Smooth muscle cell (in vitro differentiated cells): ENCODE results near the gene DIAPH1. TPM values are rescaled to one million over a fixed set of nuclear protein-coding genes. Genes with fewer than 3 reads are reported as not detected.
A peak's percentile ranks its signal among the peaks of the same experiment; 100 is the strongest.

Experiments
- DNase-seq: peaks from one replicate; lab custom pipeline; 2025; ENCODE audit not compliant: unreplicated experiment; lab: John Stamatoyannopoulos, UW
- H2AFZ ChIP-seq: fragments of 200-600 bp; sonication (generic); 2 replicates; pipeline ENCODE4 v1.6.0; 2016; ENCODE audit warnings: antibody characterized with exemption, low read depth, mild to moderate bottlenecking
- H3F3A ChIP-seq: fragments of 200-600 bp; sonication (generic); 2 replicates; pipeline ENCODE4 v1.6.0; 2017; ENCODE audit warnings: antibody characterized with exemption, low read depth
- H3K27ac ChIP-seq: fragments of 200-600 bp; sonication (generic); 2 replicates; pipeline ENCODE4 v1.5.1; 2016; ENCODE audit warnings: low read depth, mild to moderate bottlenecking
- H3K27me3 ChIP-seq: fragments of 200-600 bp; sonication (generic); 2 replicates; pipeline ENCODE4 v1.6.1; 2016; ENCODE audit warnings: low read depth, mild to moderate bottlenecking
- H3K36me3 ChIP-seq: fragments of 200-600 bp; sonication (generic); 2 replicates; pipeline ENCODE4 v1.5.1; 2016; ENCODE audit warnings: low read depth
- H3K4me1 ChIP-seq: fragments of 200-600 bp; sonication (generic); 2 replicates; pipeline ENCODE4 v1.5.1; 2016; ENCODE audit warnings: low read depth
- H3K4me2 ChIP-seq: fragments of 200-600 bp; sonication (generic); 2 replicates; pipeline ENCODE4 v1.6.0; 2016; ENCODE audit warnings: mild to moderate bottlenecking
- H3K4me3 ChIP-seq: fragments of 200-600 bp; sonication (generic); 2 replicates; pipeline ENCODE4 v1.5.1; 2016; ENCODE audit warnings: mild to moderate bottlenecking
- H3K79me2 ChIP-seq: fragments of 200-600 bp; sonication (generic); 2 replicates; pipeline ENCODE4 v1.6.0; 2016; ENCODE audit warnings: low read depth, mild to moderate bottlenecking
- H3K9ac ChIP-seq: fragments of 200-600 bp; sonication (generic); 2 replicates; pipeline ENCODE4 v1.6.0; 2016; ENCODE audit warnings: low read depth
- H3K9me3 ChIP-seq: fragments of 200-600 bp; sonication (generic); replicated peaks from 2 replicates; pipeline ENCODE4 v1.5.1; 2016; ENCODE audit warnings: low read depth
- H4K20me1 ChIP-seq: fragments of 200-600 bp; sonication (generic); 2 replicates; pipeline ENCODE4 v1.6.0; 2016; ENCODE audit warnings: low read depth
- CTCF ChIP-seq: fragments of 200-600 bp; sonication (generic); IDR thresholded peaks from 2 replicates; pipeline ENCODE4 v1.5.1; 2017; ENCODE audit warnings: borderline replicate concordance, mild to moderate bottlenecking, antibody characterized with exemption; ENCODE audit not compliant: insufficient read depth, poor library complexity, severe bottlenecking
- WGBS: methylation state at CpG from one replicate; pipeline ENCODE4 v1.1.7; 2016; ENCODE audit warnings: low lambda C conversion rate; 5-methylcytosine and 5-hydroxymethylcytosine counted together
- polyA plus RNA-seq: library from polyadenylated mRNA; unstranded; fragments of >200 nt; fragmentation: Nextera tagmentation; extraction: Ambion mirVana; gene quantifications from 2 replicates; pipeline ENCODE4 v1.2.1, GENCODE V29; 2016
- total RNA-seq: library from RNA; depleted of rRNA; stranded (reverse); fragments of >200 nt; gene quantifications from 2 replicates; pipeline ENCODE4 v1.2.3, GENCODE V29; 2014

The DIAPH1 gene
- total and polyA plus RNA-seq, 2 experiments from 2014 or later = 15.4 to 26.7 TPM

DNA sequence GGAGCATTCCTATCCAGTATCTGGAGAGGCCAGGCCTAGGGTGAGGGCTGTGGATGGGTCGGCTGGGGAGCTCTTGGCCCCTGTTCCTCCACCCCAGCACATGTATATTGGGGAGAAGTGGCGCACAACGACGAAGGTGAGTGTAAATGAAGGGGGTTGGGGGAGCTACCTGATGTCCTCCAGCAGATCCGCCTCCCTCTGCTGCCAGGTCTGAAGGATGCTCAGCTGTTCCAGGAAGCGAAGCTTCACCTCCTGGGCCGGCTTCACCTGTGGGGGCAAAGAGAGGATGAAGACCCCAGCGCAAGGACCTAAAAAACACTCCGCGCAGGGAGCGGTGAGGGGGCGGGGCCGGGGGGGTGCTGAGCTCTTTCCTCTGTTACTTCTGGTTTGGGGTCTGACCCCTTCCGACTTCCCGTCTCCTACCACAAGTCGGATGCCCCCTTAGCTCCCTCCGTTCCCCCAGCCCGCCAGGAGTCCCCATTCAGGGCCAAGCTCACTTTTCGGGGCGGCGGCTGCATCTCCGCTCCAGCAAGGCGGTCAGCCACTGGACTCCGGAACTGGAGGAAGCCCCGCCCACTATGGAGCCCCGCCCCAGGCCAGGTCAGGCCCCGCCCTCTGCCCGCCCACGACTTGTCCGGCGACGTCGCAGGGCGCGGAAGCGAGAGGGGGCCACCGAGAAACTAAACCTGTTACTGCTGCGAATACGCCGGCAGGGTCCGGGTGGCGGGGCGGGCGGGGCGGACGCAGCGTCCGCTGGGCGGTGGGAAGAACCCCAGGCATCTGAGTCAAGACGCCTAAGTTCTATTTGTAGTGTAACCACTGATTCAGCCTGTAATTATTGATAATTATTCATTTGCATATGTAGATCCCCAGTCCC is 32.3 kb upstream of the DIAPH1 start, which contains the start of gene FCHSD1:
TSS of gene FCHSD1 (minus strand) at position 568 of the 877 bp plus-strand sequence. CDS start at position 518, 50 bp downstream.
- H4K20me1 ChIP-seq = no peaks in the 10 kb centered on the region
- H3K36me3 ChIP-seq = no peaks in the 10 kb centered on the region
- H3K4me2 ChIP-seq = peak within 1 kb of the TSS; percentile 95
- no peaks in the 10 kb centered on the region for H3K79me2 ChIP-seq
- WGBS = 7% methylated on average over 20 of the region's 50 CpGs
- peak within 1 kb of the TSS; percentile 70 for H2AFZ ChIP-seq
- peaks cover 3% of the 10 kb centered on the region for H3K4me1 ChIP-seq
- H3K9ac ChIP-seq = peak within 1 kb of the TSS; percentile 58
- no peaks in the 10 kb centered on the region for H3F3A ChIP-seq
- no peaks in the 10 kb centered on the region for H3K9me3 ChIP-seq
- TF ChIP-seq CTCF = no peak
- H3K4me3 ChIP-seq = peak within 1 kb of the TSS; percentile 66
- H3K27me3 ChIP-seq = no peaks in the 10 kb centered on the region
- H3K27ac ChIP-seq = no peak within 1 kb of the TSS
- peak; percentile 74 for DNase-seq

DNA sequence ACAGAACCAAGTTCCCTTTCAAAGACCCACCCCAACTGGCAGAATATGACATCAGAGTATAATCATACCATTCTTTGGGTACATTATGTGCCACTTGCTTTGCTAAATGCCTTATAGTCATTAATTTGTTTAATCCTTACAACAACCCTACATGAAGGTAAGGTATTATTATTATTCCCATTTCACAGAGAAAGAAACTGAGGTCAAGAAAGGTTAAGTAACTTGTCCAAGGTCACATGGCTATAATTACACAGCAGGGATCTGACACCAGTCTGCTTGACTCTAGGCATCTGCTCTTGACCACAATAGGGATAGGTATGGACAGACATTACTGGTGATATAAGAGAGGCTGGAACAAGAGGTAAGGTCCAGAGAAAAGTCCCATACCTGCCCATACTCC is 31.2 kb upstream of the DIAPH1 start:
- H3K4me3 ChIP-seq = no peak overlapping the region
- H2AFZ ChIP-seq = no peak overlapping the region
- peaks cover 3% of the 10 kb centered on the region for H3K4me1 ChIP-seq
- no peak for DNase-seq
- H4K20me1 ChIP-seq = no peaks in the 10 kb centered on the region
- H3K36me3 ChIP-seq = no peaks in the 10 kb centered on the region
- TF ChIP-seq CTCF = no peak
- H3K79me2 ChIP-seq = no peaks in the 10 kb centered on the region
- H3K9ac ChIP-seq = no peak overlapping the region
- no peak overlapping the region for H3K4me2 ChIP-seq
- no peaks in the 10 kb centered on the region for H3K27me3 ChIP-seq
- no peaks in the 10 kb centered on the region for H3F3A ChIP-seq
- no peaks in the 10 kb centered on the region for H3K9me3 ChIP-seq
- no peak overlapping the region for H3K27ac ChIP-seq

DNA sequence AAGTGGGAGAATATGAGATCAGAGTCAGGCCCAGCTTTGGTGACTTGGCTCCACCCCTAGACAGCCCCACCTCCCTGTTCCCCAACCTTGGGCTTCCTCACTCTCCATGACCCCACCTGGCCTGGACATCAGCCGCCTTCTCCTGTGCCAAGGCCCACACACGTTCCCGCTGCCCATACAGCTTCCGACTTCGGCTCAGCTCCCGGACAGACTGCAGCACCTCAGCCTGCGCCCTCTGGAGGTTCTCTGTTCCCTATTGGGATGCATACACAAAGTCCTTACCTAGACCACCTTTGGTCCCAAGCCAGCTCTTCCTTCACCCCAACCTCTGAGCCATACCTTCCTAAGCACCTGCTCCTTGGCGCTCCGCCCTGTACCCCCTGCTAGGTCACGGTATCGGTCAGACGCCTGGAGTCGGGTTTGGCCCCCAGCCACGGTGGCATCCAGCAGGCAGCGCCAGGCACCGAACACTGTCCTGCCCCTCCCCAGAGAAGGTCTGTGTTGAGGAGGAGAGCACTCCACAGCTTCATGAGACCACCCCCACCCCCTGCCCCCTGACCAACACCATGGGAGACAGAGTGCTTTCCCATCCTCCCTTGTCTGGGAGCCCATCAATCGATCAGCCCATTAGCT is 30.4 kb upstream of the DIAPH1 start:
- H3K4me3 ChIP-seq = no peak overlapping the region
- 95% methylated on average over 17 of the region's 17 CpGs for WGBS
- H3K36me3 ChIP-seq = no peaks in the 10 kb centered on the region
- no peak overlapping the region for H3K9ac ChIP-seq
- no peaks in the 10 kb centered on the region for H3F3A ChIP-seq
- H3K27ac ChIP-seq = no peak overlapping the region
- H3K4me1 ChIP-seq = peaks cover 3% of the 10 kb centered on the region
- DNase-seq = no peak
- TF ChIP-seq CTCF = no peak
- H2AFZ ChIP-seq = no peak overlapping the region
- no peaks in the 10 kb centered on the region for H3K79me2 ChIP-seq
- H3K27me3 ChIP-seq = no peaks in the 10 kb centered on the region
- no peaks in the 10 kb centered on the region for H3K9me3 ChIP-seq
- no peak overlapping the region for H3K4me2 ChIP-seq
- H4K20me1 ChIP-seq = no peaks in the 10 kb centered on the region
